Measurements from ENCODE around the gene DST.

The DST gene

DNA sequence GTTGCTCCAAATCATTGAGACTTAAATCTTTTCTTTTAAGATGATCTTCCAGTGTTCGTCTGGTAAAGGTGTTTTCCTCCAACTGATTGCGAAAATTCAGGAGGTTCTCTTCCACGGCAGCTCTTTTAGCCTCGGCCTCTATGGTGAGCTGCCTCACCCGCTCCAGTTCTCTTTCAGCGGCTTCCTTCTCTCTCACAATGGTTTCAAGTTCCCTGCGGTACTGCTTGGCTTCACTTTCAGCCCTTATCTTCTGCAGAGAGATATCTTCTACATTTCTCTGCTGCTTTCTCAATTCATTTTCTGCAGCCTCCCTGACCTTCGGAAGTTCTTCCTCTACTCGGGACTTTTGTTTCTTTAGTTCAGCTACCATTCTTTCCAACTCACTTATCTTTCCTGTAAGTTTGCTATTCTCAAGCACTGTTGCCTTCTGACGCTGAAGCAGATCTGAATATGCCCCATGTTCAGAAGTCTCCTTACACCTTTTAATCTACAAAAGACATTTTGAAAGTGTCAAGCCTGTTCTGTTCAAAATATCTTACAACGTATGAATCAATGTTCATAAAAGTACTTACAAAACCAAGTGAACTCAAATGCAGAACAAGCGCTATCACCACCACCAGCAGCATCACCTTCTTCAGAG is 22.3 kb downstream of the DST start:
- H3K9me3 ChIP-seq (replicated peaks; ENCODE audit: low read length): no peaks in the 10 kb centered on the region
- H3K36me3 ChIP-seq (ENCODE audit: insufficient read depth, low read length): peaks cover 94% of the 10 kb centered on the region
- H3K4me1 ChIP-seq (ENCODE audit: control insufficient read depth, insufficient read depth, low read length): no peaks in the 10 kb centered on the region
- no peak overlapping the region for H3K4me3 ChIP-seq (ENCODE audit: low read length)
- no peak overlapping the region for H3K9ac ChIP-seq (ENCODE audit: low read depth, low read length)
- H3K4me2 ChIP-seq (ENCODE audit: low read length): no peak overlapping the region
- H3K27me3 ChIP-seq (ENCODE audit: control insufficient read depth, insufficient read depth, low read length): no peaks in the 10 kb centered on the region

DNA sequence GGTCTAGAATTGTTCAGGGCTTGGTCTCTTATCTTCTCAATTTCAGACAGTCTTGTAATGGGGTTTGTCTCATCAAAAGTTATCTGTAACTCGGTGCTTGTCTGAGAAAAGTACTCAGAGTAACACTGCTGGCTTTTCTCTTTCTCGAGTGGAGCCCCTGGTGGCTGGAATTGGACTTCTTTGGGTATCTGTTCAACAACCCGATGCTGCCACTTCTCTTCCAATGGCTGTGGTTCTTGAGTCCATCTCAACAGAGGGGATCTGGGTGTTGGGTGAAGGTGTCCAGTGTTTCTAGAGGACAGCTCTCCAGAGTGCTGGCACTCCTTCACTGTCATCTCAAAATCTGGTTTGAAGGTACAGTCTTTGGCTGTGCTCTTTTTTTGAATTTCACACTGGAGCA is 24.6 kb downstream of the DST start:
- H3K36me3 ChIP-seq (ENCODE audit: insufficient read depth, low read length): peaks cover 95% of the 10 kb centered on the region
- H3K4me1 ChIP-seq (ENCODE audit: control insufficient read depth, insufficient read depth, low read length): no peaks in the 10 kb centered on the region
- no peaks in the 10 kb centered on the region for H3K27me3 ChIP-seq (ENCODE audit: control insufficient read depth, insufficient read depth, low read length)
- H3K4me2 ChIP-seq (ENCODE audit: low read length): no peak overlapping the region
- no peak overlapping the region for H3K9ac ChIP-seq (ENCODE audit: low read depth, low read length)
- no peak overlapping the region for H3K4me3 ChIP-seq (ENCODE audit: low read length)
- no peaks in the 10 kb centered on the region for H3K9me3 ChIP-seq (replicated peaks; ENCODE audit: low read length)

DNA sequence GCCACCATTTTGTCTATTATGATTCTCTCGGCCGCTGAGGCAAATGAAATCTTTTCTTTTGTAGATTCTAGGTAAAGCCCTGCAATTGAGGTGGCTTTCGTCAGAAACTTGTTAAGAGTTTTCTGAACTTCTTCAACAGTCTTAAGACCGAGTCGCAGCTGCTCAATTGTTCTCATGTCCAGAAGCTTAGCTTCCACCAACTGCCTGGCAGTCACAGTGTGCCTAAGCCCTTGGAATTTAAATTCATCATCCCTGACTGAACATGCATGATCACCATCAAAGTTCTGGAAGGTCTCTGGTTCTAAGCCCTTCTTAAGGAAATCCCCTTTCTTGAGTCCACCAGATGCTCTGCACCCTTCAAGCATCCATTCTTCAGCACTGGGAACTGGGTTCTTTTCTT is 25.7 kb downstream of the DST start:
- no peak overlapping the region for H3K4me3 ChIP-seq (ENCODE audit: low read length)
- H3K4me2 ChIP-seq (ENCODE audit: low read length): no peak overlapping the region
- H3K4me1 ChIP-seq (ENCODE audit: control insufficient read depth, insufficient read depth, low read length): no peaks in the 10 kb centered on the region
- no peaks in the 10 kb centered on the region for H3K9me3 ChIP-seq (replicated peaks; ENCODE audit: low read length)
- H3K36me3 ChIP-seq (ENCODE audit: insufficient read depth, low read length): peaks cover 91% of the 10 kb centered on the region
- H3K27me3 ChIP-seq (ENCODE audit: control insufficient read depth, insufficient read depth, low read length): no peaks in the 10 kb centered on the region
- no peak overlapping the region for H3K9ac ChIP-seq (ENCODE audit: low read depth, low read length)

DNA sequence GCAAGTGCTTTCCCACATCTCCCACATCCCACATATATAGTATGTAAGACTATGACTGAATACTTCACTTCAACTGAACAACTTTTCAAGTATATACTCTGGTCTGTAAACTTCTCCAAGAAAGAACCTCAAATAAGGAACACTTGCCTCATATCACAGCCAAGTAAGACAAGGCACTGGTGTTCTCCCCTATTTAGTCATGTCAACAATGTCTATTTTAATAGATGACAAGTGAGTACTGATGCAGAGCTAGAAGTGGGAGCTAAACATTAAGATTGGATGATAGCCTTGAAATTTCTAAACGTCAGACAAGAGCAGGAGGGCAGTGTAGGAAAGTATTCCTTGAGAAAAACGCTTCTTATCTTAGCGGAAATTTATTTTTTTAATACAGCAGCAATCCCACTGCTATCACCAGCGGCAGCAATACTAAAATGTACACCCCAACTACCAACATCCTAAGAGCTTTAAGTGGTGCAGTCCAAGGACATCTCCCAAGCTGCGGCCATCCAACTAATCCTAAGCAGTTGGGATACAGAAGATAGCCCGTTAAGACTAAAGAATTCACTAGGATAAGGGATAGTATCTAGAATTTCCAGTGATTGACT is 29.3 kb downstream of the DST start:
- Histone ChIP-seq H3K9me3 (replicated peaks; ENCODE audit: low read length) (no peaks in the 10 kb centered on the region), H3K36me3 (ENCODE audit: insufficient read depth, low read length) (peaks cover 85% of the 10 kb centered on the region), H3K4me3 (ENCODE audit: low read length) (no peak overlapping the region), H3K4me2 (ENCODE audit: low read length) (no peak overlapping the region), H3K27me3 (ENCODE audit: control insufficient read depth, insufficient read depth, low read length) (no peaks in the 10 kb centered on the region), H3K4me1 (ENCODE audit: control insufficient read depth, insufficient read depth, low read length) (no peaks in the 10 kb centered on the region), H3K9ac (ENCODE audit: low read depth, low read length) (no peak overlapping the region)

DNA sequence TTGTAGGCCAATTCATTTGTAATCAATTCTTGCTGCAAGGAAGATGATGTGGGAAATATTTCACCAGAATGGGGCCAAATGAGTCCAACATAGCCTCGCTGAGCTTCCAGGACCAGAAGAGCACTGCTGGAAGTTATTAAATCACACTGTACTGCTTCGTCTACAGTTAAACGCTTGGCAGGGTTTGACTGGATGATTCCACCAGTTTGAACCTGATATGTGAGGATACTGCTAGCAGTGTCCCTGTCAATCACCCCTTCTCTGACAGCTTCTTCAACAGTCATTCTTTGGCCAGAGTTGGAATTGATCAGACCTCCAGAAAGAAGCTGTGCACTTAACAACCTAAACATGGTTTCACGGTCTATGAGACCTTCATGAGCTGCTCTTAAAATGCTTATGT is 34.4 kb downstream of the DST start:
- H3K9ac ChIP-seq (ENCODE audit: low read depth, low read length): no peak overlapping the region
- H3K27me3 ChIP-seq (ENCODE audit: control insufficient read depth, insufficient read depth, low read length): no peaks in the 10 kb centered on the region
- H3K4me1 ChIP-seq (ENCODE audit: control insufficient read depth, insufficient read depth, low read length): no peaks in the 10 kb centered on the region
- no peaks in the 10 kb centered on the region for H3K9me3 ChIP-seq (replicated peaks; ENCODE audit: low read length)
- H3K36me3 ChIP-seq (ENCODE audit: insufficient read depth, low read length): peaks cover 82% of the 10 kb centered on the region
- no peak overlapping the region for H3K4me2 ChIP-seq (ENCODE audit: low read length)
- no peak overlapping the region for H3K4me3 ChIP-seq (ENCODE audit: low read length)

DNA sequence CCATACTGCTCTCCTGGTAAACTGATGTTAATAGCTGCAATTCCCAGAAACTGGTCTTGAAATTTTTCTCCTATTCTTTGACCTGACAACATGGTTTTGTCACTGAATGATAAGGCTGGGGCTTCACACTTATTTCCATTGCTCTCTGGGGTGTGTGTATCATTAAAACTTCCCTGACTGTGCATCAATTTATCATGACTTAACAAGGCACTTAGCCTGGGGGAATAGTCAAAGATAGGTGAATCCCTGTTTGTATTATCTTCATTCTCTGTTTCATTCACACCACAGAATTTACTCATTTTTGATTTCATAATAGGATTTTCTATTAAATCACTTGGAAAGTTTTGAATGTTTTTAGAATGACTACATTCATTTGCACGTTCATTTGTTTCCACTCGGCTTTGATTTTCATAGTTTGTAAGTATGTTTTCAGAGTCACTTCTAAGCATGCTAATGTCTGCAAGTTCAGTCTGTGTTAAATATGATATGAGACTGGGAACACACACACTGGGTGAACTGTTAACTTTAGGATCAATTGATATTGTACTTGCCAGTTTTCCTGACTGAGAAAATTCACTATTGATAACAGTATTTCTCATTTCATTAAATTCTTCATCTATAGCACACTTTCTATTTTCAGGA is 35.5 kb downstream of the DST start:
- Histone ChIP-seq H3K9ac (ENCODE audit: low read depth, low read length) (no peak overlapping the region), H3K9me3 (replicated peaks; ENCODE audit: low read length) (no peaks in the 10 kb centered on the region), H3K4me3 (ENCODE audit: low read length) (no peak overlapping the region), H3K4me2 (ENCODE audit: low read length) (no peak overlapping the region), H3K36me3 (ENCODE audit: insufficient read depth, low read length) (peaks cover 89% of the 10 kb centered on the region), H3K27me3 (ENCODE audit: control insufficient read depth, insufficient read depth, low read length) (no peaks in the 10 kb centered on the region), H3K4me1 (ENCODE audit: control insufficient read depth, insufficient read depth, low read length) (no peaks in the 10 kb centered on the region)

DNA sequence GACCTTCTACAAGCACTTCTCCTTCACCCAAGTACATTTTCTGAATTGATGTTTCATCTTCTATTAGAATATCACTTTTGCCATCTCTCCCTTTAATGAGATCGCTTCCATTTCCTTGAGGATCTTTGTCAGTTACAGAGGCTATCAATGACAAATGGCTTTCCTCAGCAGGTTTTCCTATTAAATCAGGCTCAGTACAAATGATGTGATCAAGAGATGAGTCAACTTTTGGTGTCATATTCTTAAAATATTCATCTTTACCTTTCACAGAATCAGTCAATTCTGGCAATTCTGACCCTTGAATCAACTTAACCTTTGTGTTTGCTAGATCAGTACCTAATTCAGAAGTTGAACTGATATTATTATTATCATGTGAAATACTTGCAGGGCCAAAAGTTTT is 37.3 kb downstream of the DST start:
- Histone ChIP-seq H3K4me3 (ENCODE audit: low read length) (no peak overlapping the region), H3K4me2 (ENCODE audit: low read length) (no peak overlapping the region), H3K9me3 (replicated peaks; ENCODE audit: low read length) (no peaks in the 10 kb centered on the region), H3K4me1 (ENCODE audit: control insufficient read depth, insufficient read depth, low read length) (no peaks in the 10 kb centered on the region), H3K9ac (ENCODE audit: low read depth, low read length) (no peak overlapping the region), H3K27me3 (ENCODE audit: control insufficient read depth, insufficient read depth, low read length) (no peaks in the 10 kb centered on the region), H3K36me3 (ENCODE audit: insufficient read depth, low read length) (peaks cover 90% of the 10 kb centered on the region)

DNA sequence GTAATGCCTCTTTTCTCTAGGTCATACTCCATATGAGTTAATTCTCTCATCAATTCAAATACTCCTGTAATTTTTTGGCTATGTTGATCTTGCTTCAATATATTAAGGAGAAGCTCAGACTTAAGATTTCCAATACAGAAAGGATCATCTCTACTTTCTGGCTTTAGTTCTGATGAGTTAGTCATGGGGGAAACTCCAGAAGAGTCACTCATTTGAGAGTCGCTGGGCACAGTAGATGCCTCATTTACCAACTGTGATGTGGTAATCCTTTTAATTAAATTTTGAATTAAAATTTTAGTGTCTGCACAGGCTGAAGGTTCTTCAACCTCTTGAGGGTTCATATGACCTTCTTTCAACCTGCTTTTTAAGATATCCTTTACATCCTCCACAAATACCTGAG is 38.5 kb downstream of the DST start:
- peaks cover 96% of the 10 kb centered on the region for H3K36me3 ChIP-seq (ENCODE audit: insufficient read depth, low read length)
- no peaks in the 10 kb centered on the region for H3K4me1 ChIP-seq (ENCODE audit: control insufficient read depth, insufficient read depth, low read length)
- no peaks in the 10 kb centered on the region for H3K27me3 ChIP-seq (ENCODE audit: control insufficient read depth, insufficient read depth, low read length)
- no peaks in the 10 kb centered on the region for H3K9me3 ChIP-seq (replicated peaks; ENCODE audit: low read length)
- no peak overlapping the region for H3K4me3 ChIP-seq (ENCODE audit: low read length)
- H3K4me2 ChIP-seq (ENCODE audit: low read length): no peak overlapping the region
- no peak overlapping the region for H3K9ac ChIP-seq (ENCODE audit: low read depth, low read length)

DNA sequence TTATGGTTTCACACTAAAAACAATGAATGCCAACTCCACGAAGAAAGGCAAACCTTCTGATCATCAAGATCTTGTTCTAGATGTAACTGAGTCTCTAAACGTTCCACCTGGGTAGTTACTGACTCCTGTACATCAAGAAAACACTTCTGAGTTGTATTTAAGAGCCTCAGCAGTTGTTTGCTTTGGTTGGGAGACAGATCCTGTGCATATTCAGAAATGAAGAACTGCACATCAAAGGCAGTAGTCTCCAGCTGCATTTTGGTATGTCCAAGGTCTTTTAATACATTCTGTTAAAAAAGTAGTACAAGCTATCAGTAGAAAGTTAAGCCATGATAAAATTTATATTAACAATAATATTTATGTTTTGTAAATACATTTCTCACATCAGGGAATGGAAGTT is 41.3 kb downstream of the DST start:
- Histone ChIP-seq H3K4me2 (ENCODE audit: low read length) (no peak overlapping the region), H3K9me3 (replicated peaks; ENCODE audit: low read length) (no peaks in the 10 kb centered on the region), H3K36me3 (ENCODE audit: insufficient read depth, low read length) (peaks cover 94% of the 10 kb centered on the region), H3K9ac (ENCODE audit: low read depth, low read length) (no peak overlapping the region), H3K27me3 (ENCODE audit: control insufficient read depth, insufficient read depth, low read length) (no peaks in the 10 kb centered on the region), H3K4me3 (ENCODE audit: low read length) (no peak overlapping the region), H3K4me1 (ENCODE audit: control insufficient read depth, insufficient read depth, low read length) (no peaks in the 10 kb centered on the region)

DNA sequence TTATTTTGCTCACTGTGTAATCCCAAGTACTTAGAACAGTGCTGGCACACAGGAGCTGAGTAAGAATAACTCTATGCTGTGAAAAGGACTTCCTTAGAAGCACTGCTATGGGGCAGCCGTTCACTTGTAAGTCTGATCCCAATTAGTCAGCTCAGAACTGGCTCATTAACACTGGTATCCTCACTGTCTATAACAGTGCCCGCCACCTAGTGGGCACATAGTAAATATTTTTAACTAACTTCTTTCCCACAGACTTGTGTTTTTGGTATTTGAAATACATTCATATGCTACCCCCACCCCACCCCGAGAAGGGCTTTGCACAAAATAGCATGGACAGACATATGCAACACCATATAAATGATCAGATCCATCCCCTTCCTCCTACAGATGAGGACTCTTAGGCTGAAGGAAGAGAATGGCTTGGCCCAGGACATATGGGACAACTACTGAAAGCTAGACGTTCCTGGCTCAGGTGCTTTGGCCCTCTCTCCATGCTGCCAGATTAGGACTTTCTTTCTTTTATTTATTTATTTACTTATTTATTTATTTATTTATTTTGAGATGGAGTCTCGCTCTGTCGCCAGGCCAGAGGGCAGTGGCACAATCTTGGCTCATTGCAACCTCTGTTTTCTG is 47.1 kb downstream of the DST start:
- H3K4me1 ChIP-seq (ENCODE audit: control insufficient read depth, insufficient read depth, low read length): no peaks in the 10 kb centered on the region
- H3K36me3 ChIP-seq (ENCODE audit: insufficient read depth, low read length): peaks cover 82% of the 10 kb centered on the region
- H3K9ac ChIP-seq (ENCODE audit: low read depth, low read length): no peak overlapping the region
- no peak overlapping the region for H3K4me3 ChIP-seq (ENCODE audit: low read length)
- no peaks in the 10 kb centered on the region for H3K9me3 ChIP-seq (replicated peaks; ENCODE audit: low read length)
- H3K27me3 ChIP-seq (ENCODE audit: control insufficient read depth, insufficient read depth, low read length): no peaks in the 10 kb centered on the region
- H3K4me2 ChIP-seq (ENCODE audit: low read length): no peak overlapping the region

DNA sequence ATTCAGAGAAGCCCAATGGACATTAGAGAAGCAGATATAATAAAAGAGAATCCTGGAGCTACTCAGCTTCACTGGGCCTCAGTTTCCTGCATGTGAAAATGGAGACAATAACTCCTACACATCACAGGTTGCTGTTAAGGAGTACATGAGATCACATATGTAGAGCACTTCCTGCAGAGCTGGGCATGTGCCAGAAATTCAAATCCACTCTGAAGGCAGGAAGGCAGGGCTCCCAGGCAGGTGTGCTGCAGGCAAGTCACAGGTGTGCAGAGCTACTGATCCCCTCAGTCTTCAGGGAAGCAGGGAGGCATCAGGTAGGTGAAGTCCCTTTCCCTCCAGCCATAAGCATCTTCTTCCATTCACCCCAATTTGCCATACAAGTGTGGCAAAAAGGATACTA is 48.0 kb downstream of the DST start:
- H3K27me3 ChIP-seq (ENCODE audit: control insufficient read depth, insufficient read depth, low read length): no peaks in the 10 kb centered on the region
- H3K36me3 ChIP-seq (ENCODE audit: insufficient read depth, low read length): peaks cover 81% of the 10 kb centered on the region
- no peaks in the 10 kb centered on the region for H3K9me3 ChIP-seq (replicated peaks; ENCODE audit: low read length)
- H3K9ac ChIP-seq (ENCODE audit: low read depth, low read length): no peak overlapping the region
- H3K4me3 ChIP-seq (ENCODE audit: low read length): no peak overlapping the region
- no peak overlapping the region for H3K4me2 ChIP-seq (ENCODE audit: low read length)
- H3K4me1 ChIP-seq (ENCODE audit: control insufficient read depth, insufficient read depth, low read length): no peaks in the 10 kb centered on the region

All from skeletal muscle satellite cell (primary cell).